Activated CD8-positive, alpha-beta memory T cell treated with anti-CD3 and anti-CD28 coated beads for 4 hours (primary cell): ENCODE data around the gene ADH1C.
"Not testable (repeated sequence)": the region's sequence is repeated elsewhere in the genome, so short reads cannot be mapped to it uniquely, and the experiment has no call there.

Source experiments
- DNase-seq, 2 donors: peaks; one replicate each; pipeline ENCODE4 v3.0.0-alpha.2; 2020; ENCODE audit warnings: low read depth in 2 of 2

The ADH1C gene

DNA sequence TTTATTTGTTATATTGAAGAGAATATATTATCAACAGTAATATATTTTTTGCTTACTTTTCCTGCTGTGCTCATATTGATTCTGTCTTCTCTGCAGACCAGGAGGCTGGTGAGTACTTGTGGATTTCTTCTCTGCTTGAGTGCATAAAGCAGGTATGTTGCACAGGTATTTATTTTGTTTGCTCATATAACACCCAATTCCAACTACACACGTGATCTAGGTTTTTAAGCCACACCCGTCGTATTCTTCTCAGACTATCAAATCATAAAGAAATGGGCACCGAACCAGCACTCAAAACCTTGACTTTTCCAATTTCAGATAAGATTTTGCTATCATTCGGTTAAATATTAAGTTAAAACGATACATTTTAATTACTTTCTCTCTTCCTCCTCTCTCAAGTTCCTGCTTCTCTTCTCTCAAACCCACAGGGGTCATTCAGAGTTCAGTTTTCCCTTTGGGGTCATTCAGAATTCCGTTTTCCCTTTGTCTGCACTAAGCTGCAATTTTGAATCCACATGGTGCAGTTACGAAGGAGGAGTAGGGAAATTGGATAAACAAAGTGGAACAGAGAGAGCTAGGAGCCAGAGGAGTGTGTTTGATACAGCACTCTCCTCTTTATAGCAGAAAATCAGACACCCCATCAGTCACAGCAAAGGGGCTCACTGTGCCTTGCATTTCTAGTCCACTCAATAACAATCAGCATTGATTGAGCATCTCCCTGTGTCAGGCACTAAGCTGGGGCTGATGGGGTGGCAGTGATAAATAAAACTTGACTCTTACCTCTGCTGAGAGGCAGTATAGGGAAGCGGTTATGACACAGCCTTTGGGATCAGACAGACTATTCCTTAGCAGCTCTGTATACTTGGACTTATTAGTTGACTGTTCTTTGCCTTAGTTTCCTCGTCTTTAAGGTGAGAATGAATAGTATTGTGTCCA is at the start of gene ADH1C:
ADH1C (minus strand) TSS at position 145 of the 936 bp plus-strand sequence; CDS start at position 74, 71 bp downstream.
- no peak for DNase-seq

DNA sequence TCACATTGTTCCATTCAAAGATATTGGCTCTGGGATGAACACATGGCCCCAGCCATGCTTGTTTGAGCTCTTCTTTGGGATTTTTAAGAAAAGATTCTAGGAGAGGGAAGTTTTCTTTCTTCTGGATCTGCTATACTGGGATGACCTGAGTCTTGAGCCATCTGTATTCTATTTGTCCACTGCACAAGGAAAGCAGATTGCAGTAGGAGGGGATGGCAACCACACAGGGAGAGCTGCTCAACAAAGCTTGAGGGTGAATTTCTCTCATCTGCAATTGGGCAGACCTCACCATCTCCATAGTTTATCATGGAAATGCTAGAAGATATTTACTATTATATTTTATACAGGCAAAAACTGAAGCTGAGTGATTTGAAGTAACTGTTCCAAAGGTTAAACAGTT is 48.3 kb upstream of the ADH1C start:
- no peak for DNase-seq

DNA sequence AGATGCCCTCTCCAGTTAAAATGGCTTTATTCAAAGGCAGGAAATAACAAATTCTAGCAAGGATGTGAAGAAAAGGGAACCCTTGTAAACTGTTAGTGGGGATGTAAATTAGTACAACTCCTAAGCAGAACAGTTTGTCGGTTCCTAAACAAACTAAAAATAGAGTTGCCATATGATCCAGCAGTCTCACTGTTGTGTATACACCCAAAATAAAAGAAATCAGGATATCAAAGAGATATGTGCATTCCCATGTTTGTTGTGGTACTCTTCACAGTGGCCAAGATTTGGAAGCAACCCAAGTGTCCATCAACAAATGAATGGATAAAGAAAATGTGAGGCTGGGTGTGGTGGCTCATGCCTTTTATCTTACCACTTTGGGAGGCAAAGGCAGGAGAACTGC is 46.5 kb upstream of the ADH1C start:
- DNase-seq, result no peak

DNA sequence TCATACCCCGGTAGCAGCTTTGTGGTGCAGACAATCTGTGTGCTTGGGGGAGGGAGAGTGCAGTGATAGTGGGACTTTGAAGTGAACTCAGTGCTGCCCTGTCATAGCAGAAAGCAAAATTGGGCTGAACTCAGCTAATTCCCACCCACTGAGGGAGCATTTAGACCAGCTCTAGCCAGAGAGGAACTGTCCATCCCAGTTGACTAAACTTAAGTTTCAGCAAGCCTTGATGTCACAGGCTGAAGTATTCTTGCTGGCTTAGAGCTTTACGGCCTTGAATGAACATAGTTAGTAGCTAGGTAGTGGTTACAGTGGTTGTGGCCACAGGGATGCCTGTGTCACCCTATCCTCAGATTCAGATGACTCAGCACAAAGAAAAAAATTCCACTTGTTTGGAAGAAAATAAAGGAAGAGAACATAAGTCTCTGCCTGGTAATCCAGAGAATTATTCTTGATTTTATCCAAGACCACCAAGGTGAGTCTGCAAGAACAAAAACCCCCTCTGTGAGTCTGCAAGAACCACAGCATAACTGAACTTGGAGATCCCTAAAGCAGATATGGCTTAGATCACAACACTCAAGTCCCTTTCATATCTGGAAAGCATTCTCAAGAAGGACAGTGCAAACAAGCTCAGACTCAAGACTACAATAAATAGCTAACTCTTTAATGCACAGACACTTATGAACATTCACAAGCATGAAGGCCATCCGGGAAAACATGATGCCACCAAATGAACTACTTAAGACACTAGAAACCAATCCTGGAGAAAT is 43.2 kb upstream of the ADH1C start:
- DNase-seq, result no peak

DNA sequence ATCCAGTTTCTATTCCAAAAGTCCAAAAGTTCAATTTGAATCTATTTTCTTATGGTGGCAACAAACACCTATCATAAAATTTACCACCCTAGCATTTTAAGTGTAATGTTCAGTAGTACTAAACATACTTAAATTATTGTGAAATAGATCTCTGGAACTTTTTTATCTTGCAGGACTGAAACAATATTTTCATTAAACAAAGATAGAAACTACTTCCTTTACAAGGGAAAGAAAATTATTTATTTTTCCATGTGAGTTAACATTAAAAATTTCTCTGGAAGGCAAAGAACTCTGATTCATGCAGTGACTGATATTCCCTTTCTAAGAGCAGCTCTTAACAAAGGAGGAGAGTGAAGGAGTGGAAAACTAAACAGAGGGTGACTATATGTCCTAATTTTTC is 42.4 kb upstream of the ADH1C start:
- no peak for DNase-seq

GRCh38 chr4:99390055-99390454 is 37.5 kb upstream of the ADH1C start:
- no peak for DNase-seq

- DNase-seq, result no peak
Measured at GRCh38 chr4:99389606-99390005, 37.1 kb upstream of the ADH1C start.

GRCh38 chr4:99383833-99384392 is 31.4 kb upstream of the ADH1C start:
- no peak for DNase-seq

- DNase-seq, result no peak
Measured at GRCh38 chr4:99383399-99383798, 30.9 kb upstream of the ADH1C start.

DNA sequence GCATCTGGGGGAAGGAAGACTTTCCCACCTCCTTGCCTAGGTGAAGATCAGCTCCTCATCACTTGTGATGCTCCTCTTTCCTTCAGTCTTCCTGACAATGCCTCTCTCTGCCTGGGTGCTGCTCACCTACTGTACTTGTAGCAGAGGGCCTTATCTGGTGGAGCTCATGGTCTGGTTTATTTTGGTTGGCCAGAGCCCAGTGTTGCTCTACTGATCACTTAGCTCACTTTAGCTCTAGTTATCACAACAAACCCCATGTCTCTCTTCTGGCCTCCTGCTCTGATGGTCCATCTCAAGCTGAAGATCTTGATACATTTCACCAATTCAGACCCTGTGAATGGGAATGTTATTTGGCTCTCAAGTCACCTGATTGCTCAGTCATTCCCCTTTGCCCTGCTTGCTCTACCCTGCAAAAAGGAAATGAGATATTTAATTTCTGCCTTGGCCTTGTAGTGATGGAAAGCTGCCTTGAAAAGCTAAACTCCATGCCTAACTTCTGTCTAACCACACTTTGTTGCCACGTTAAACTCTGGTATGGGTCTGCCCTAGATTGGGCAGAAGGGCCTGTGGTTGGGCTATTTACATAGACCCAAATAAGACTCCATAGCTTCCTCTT is 30.3 kb upstream of the ADH1C start:
- DNase-seq, result no peak

- no peak for DNase-seq
Measured at GRCh38 chr4:99381588-99382175, 29.1 kb upstream of the ADH1C start.

- DNase-seq, result no peak
Measured at GRCh38 chr4:99379571-99379970, 27.0 kb upstream of the ADH1C start.

- no peak for DNase-seq
Measured at GRCh38 chr4:99378876-99379275, 26.3 kb upstream of the ADH1C start.

DNA sequence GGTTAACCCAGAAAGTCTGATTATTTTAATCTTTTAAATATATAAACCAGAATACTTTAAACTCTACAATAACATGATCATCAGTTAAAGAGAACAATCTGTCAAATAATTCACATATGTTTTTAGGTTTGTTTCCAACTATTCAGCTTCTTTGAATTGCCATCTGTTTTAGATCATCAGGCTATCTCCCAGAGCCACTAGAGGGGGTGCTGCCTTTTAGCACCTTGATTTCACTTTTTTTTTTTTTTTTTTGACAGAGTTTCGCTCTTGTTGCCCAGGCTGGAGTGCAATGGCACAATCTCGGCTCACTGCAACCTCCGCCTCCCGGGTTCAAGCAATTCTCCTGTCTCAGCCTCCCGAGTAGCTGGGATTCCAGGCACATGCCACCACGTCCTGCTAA is 24.8 kb upstream of the ADH1C start:
- not testable (repeated sequence) for DNase-seq

DNA sequence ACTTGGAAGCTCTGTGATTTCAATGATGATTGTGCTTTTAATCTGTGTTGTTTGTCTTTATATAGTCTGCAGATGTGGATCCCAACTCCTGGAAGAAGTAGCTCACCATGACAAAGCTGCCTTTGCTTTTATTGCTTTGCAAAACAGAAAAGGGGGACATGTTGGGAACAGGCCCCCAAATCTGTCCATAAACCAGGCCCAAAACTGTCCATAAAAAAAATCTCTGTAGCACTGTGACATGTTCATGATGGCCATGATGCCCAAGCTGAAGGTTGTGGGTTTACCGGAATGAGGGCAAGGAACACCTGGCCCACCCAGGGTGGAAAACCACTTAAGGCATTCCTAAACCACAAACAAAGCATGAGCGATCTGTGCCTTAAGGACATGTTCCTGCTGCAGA is 19.9 kb upstream of the ADH1C start:
- not testable (repeated sequence) for DNase-seq

DNA sequence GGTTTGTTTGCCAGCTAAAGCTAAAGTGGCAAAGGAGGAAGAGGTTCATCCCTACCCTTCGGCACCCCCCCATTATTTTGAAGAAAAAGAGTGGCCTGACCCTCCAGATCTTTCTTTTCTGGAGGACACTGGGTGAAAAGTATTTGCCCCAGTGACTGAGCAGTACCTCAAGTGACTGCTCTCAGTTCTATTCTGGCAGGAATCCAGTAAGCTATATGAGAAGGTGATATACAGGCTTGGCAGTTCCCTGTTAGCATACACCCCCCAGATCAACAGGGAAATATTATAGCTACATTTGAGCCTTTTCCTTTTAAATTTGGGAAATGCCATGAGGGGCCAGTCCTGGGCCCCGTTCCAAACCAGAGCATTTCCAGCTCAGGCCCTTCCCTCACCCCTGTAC is 15.3 kb upstream of the ADH1C start:
- not testable (repeated sequence) for DNase-seq

GRCh38 chr4:99366491-99366890 is 13.9 kb upstream of the ADH1C start:
- DNase-seq, result no peak

DNA sequence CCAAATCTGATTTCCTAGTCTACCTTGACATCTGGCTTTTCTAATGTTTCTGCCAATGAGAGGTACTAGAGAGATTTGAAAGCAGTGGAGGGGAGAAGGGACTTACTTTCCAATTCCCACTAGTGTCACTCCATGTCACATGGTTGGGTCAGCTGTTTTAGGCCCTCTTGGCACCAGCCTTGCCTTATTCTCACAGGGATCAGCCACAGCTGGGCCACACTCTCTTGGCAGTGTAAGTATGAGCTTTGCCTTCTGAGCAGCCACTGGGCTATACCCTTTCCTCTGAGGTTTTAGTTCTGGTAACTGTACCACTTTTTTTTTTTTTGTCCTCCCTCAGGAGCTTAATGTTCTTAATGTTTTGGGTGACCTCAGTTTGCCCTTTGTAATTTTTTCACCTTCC is 10.2 kb upstream of the ADH1C start:
- no peak for DNase-seq

- no peak for DNase-seq
Measured at GRCh38 chr4:99361899-99362275, 9.3 kb upstream of the ADH1C start.

DNA sequence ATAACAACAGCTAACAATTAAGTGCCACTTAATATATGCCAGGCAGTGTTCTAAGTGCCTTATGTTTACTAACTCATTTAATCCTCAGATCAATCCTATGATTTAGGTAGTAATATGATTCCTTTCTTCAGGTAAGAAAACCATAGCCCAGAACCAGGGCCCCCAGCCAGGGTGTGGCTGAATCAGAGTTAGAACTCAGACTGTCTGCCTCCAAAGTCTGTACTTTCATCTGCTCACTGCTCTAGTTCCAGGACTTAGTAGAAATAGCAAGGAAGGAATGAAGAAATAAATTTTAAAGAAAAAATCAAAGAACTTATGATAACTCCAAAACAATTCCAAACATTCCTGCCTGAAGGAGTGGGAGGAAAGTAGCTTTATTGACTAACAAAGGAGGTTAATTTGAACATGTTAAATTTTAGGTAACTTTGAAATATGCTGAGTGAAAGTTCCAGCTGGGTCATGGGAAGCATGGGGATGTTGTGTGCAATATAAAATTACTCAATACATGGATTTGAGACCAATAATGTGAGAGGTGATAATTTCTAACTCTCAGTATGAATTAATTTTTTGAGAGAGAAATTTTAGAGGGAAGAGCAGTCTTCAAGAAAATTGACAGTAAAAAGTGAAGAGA is 8.8 kb upstream of the ADH1C start:
- no peak for DNase-seq

DNA sequence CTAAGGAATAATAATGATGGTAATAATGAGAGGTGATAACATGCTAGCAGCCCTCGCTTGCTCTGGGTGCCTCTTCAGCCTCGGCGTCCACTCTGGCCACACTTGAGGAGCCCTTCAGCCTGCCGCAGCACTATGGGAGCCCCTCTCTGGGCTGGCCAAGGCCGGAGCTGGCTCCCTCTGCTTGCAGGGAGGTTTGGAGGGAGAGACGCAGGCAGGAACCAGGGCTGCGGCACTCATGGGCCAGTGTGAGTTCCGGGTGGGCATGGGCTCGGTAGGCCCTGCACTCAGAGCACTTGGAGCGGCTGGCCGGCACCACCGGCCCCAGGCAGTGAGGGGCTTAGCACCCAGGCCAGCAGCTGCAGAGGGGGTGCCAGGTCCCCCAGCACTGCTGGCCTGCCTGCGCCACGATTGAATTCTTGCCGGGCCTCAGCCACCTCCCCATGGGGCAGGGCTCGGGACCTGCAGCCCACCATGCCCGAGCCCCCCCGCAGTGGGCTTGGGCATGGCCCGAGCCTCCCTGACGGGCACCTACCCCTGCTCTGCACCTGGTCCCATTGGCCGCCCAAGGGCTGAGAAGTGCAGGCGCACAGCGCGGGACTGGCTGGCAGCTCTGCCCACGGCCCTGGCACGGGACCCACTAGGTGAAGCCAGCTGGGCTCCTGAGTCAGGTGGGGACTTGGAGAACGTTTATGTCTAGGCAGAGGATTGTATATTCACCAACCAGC is 7.1 kb upstream of the ADH1C start:
- no peak for DNase-seq
